Right lobe of liver (tissue), 4 donors: ENCODE data around the gene NLGN1.

Experiments used
- POLR2A ChIP-seq: fragments of 450-650 bp; IDR thresholded peaks from one replicate; pipeline ENCODE4 v1.6.1; 2017; ENCODE audit warnings: antibody characterized with exemption, mild to moderate bottlenecking
- TF ChIP-seq, protein P1 (sequence below), 4 donors: fragments of 200-600 bp in 3 of 4; fragments of 450-650 bp in 1 of 4; IDR thresholded peaks; one replicate each; pipeline versions ENCODE4 v1.5.1 to v1.8.0; 2016 to 2022; ENCODE audit warnings: antibody characterized with exemption in 4 of 4, mild to moderate bottlenecking in 2 of 4
- donor health status: DM: no; HTN: no; CAD: no.
- donor health status: DM: no; HTN: no; CAD: no.
- donor health status: DM: no; HTN: yes; CAD: no.

DNA sequence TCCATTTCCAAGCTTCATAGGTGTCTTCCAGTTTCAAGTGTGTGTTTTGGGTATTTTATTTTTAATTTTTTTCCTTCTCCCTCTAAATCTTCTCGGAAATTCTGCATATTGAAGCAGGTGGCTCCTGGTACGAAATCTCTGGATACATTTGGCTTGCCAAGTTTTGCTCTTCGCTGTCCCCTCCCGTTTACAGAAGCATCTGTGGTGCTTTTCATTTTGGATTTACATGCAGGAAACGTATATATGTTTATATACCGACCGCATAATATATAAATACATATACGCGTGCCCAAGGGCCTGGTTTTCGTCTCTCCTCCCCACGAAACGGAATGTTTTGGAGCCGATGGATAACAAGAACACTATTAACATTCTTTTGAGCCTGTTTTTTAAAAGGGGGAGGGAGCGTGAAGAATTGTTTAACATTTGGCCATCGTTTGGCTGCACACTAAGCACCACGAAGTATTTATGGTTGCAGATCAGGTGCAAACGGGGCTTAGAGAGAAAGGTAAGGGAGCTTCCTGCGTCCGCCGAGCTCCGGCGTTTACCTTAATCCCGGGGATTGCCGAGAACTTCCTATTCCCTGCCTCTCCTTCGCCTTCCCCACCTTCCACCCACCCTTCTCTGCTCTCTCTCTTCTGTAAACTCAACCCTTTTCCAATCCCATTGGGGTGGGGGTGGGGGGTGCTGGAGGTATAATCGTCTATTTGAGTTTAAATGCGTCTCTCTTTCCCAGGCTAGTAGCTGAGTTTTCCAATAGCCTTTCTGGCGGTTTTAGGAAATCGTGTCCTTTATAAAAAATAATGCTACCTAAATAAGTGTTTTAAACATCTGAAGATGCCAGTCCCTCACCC, 1.1 kb upstream of the NLGN1 start:
- TF ChIP-seq, protein P1, sequence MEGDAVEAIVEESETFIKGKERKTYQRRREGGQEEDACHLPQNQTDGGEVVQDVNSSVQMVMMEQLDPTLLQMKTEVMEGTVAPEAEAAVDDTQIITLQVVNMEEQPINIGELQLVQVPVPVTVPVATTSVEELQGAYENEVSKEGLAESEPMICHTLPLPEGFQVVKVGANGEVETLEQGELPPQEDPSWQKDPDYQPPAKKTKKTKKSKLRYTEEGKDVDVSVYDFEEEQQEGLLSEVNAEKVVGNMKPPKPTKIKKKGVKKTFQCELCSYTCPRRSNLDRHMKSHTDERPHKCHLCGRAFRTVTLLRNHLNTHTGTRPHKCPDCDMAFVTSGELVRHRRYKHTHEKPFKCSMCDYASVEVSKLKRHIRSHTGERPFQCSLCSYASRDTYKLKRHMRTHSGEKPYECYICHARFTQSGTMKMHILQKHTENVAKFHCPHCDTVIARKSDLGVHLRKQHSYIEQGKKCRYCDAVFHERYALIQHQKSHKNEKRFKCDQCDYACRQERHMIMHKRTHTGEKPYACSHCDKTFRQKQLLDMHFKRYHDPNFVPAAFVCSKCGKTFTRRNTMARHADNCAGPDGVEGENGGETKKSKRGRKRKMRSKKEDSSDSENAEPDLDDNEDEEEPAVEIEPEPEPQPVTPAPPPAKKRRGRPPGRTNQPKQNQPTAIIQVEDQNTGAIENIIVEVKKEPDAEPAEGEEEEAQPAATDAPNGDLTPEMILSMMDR (IDR thresholded peaks at IDR 0.05), result no peak
- TF ChIP-seq POLR2A, result no peak
